Activated T-cell treated with anti-CD3 and anti-CD28 coated beads, Interleukin-2, amount 50 U/mL, for 48 hours (primary cell): ENCODE data around the gene ABHD14A.
A peak's percentile ranks its signal among the peaks of the same experiment; 100 is the strongest.

Source experiments
- DNase-seq, 2 experiments: peaks; one replicate each; pipeline ENCODE4 v3.0.0-alpha.2; 2020

Gene ABHD14A

DNA sequence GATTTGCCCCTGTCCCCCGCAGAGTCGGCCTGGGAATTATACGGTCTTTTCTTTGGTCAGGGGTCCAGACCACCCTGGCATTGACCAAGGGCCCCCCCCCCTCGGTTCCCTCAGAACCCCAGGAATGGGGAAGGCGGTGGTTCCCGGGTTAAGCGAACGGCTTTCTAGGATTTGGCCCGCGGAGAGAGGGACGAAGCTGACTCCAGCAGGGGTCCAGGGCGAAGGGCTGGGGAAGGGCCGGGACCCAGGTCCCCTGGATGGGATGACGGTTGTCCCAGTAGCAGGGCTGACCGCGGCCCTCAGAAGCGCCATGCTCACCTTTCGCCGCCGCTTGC lies 33.4 kb upstream of the ABHD14A start:
- DNase-seq = no peak

DNA sequence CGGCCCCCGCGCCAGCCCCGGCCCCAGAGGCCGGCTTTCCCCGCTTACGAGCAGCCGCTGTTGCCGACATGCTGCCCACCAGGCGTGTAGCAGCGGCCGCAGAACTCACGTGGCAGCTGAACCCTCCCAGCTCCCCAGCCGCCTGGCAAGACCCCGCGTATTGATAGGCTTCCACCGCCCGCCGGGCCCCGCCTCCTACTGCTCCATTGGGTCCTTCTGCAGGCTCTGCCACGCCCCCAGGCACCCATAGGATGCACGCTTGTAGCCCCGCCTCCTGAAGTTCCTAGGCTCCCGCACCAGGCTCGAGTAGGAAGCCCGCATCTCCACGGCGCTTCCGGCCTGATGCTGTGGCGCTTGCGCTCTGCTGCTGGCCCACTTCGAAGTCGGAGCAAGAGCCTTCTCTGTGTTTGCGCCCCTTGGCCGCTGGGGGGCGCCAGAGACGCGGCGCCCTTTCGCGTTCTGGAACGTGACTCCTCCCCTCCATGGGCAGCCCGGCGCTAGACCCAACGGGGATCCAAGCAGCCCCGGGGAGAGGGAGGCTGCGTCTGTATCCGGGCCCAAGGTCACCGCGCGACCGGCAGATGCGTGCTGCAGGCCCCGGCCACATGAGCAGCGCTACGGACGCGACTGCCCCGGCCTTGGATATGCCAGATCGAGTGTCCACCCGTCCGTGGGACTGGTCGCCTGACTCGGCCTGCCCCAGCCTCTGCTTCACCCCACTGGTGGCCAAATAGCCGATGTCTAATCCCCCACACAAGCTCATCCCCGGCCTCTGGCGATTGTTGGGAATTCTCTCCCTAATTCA lies 32.9 kb upstream of the ABHD14A start, which contains the start of the genes PARP3 and RRP9:
Gene PARP3, plus strand, starts transcription at position 566 of the 805 bp plus-strand sequence. CDS start 993 bp downstream, outside the sequence.
Gene RRP9, minus strand, starts transcription at position 107 of the 805 bp plus-strand sequence. Its CDS starts 37 bp downstream, at position 70.
- peak; percentile 99 for DNase-seq

DNA sequence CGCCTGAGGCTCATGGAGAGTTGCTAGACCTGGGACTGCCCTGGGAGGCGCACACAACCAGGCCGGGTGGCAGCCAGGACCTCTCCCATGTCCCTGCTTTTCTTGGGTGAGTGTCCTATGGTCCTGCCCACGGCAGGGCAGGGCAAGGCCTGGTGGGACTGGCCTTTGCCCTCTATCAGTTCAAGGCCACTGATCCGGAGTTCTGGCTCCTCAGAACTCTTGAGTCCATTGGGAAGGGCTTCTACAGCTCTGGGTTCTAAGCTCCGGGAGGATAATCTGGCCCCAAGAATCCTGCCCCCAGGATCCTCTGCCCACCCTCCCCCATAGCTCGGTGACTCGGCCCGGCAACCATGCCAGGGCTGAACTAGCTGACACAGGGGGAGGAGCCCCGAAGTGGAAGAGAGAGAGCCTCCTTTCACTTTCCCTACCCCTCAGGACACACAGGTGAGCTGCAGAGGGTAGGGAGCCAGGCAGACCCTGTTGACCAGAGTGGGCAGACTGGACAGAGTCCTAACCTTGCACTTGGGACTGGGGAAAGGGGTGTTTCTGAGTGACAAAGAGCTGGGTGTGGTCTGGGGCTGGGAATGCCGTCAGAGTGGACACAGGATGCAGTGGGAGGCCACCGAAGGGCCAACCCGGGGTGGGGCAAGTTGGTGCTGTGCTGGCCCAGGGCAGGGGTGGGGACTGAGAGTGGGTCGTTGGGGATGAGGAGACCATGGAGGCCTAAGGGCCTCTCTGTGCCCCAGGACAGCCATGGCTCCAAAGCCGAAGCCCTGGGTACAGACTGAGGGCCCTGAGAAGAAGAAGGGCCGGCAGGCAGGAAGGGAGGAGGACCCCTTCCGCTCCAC lies 32.0 kb upstream of the ABHD14A start:
- DNase-seq = peak; percentile 66 to 73

DNA sequence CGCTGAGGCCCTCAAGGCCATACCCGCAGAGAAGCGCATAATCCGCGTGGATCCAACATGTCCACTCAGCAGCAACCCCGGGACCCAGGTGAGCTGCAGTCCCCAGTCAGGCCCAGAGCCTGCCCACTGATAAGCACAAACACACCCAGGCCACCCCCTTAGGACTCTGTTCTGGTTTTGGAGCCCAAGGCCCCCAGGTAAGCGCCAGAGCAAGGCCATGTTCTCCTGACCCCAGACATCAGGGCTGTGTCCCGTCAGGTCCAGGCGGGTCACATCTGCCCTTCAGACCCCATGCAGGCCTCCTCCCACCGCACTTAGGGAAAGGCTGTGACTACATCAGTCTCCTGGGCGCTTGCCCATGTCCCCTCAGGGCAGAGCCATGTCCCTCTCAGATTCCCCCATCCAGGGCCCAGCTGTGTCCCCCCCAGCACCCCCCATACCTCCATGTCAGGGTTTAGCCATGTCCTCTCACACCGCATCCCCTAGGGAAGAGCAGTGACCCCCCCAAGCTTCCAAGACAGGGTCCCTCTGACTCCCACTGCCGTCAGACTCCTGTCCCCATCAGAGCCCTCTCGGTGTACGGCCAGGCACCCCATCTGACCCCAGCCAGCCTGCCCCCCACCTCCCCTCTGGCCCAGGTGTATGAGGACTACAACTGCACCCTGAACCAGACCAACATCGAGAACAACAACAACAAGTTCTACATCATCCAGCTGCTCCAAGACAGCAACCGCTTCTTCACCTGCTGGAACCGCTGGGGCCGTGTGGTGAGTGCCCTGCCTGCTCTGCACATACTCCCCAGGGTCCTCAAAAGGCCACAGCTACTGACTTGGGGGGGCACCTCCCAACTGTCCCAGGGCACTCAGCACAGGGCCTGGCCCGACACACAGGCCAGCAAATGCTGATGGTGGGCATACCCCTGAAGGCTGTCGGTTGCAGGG lies 31.1 kb upstream of the ABHD14A start:
- DNase-seq = no peak

DNA sequence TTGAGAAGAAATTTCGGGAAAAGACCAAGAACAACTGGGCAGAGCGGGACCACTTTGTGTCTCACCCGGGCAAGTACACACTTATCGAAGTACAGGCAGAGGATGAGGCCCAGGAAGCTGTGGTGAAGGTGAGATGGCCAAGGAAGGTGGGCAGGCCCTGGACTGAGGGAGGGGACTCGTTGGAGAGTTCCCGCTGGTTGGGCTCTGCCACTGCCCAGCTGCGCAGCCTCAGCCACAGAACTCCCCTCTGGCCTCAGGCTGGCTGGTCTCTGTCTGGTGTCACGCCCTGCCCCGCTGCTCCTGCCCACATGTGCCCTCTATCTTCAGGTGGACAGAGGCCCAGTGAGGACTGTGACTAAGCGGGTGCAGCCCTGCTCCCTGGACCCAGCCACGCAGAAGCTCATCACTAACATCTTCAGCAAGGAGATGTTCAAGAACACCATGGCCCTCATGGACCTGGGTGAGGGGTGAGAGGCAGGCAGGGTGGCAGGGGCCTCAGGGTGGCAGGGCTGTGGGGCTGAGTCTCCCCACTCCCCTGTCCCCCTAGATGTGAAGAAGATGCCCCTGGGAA lies 30.3 kb upstream of the ABHD14A start:
- DNase-seq = no peak

DNA sequence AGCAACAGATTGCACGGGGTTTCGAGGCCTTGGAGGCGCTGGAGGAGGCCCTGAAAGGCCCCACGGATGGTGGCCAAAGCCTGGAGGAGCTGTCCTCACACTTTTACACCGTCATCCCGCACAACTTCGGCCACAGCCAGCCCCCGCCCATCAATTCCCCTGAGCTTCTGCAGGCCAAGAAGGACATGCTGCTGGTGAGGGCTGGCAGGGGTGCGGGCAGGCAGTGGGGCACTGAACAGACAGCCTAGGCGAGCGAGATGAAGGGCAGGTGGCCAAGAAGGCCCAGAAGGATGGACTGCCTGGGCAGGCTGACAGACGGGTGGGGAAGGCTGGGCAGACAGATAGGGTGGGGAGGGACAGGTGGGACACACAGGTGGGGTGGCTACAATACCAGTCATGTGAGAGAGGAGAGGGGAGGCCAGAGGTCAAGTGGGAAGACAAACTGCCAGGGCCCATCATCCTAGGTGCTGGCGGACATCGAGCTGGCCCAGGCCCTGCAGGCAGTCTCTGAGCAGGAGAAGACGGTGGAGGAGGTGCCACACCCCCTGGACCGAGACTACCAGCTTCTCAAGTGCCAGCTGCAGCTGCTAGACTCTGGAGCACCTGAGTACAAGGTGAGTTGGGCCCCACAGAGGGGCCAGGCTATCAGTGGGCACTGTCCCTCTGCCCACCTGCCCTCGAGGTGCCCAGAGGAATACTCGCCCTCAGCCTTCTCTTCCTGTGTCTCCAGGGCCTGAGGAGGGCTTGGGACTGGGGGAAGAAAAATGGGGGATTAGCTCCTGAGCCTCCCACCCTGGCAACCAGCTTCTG lies 29.6 kb upstream of the ABHD14A start:
- DNase-seq = no peak

DNA sequence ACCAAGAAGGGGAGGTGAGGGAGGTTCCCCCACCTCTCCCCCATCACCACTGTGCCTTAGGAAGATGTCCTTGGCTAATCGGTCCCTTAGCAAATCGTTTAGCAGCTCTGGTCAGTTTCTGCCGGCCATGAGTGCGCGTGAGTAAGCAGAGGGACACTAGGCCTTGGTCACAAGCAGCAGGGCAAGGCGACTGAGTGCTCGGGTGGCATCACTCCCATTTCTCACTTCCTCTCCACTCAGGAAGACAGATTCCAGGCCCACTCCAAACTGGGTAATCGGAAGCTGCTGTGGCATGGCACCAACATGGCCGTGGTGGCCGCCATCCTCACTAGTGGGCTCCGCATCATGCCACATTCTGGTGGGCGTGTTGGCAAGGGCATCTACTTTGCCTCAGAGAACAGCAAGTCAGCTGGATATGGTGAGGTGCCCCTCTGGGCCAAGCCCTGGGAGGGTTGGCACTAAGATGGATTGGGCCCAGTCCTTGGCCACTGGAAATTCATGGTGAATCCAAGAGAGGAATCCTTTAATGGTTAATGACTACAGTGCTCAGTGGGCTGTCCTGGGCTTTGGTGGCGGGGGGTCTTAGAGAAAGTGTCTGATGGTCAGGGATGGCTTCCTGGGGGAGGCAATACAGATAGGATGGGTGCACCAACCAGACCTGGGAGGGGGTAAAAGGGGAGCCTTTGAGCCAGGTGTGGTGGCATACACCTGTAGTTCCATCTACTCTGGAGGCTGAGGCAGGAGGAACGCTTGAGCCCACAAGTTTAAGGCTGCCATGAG lies 28.7 kb upstream of the ABHD14A start:
- DNase-seq = no peak

DNA sequence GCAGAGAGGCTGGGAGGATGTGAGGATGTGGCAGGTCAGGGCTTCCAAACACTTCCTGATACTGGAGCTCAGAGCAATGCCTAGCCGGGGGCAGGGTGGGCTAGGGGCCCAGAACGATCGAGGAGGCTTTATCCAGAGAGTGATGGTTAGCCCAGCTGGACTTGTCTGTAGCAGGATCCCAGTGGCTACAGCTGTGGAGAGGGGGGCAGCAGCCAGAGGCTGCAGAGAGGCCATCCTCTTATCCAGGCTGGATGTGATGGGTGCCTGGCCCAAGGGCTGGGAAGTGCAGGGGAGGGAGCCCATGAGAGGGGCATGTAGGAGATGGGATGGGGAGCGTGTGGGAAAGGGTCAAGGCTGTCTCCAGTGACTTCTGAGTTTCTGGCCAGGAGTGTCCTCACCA lies 28.1 kb upstream of the ABHD14A start:
- DNase-seq = no peak

DNA sequence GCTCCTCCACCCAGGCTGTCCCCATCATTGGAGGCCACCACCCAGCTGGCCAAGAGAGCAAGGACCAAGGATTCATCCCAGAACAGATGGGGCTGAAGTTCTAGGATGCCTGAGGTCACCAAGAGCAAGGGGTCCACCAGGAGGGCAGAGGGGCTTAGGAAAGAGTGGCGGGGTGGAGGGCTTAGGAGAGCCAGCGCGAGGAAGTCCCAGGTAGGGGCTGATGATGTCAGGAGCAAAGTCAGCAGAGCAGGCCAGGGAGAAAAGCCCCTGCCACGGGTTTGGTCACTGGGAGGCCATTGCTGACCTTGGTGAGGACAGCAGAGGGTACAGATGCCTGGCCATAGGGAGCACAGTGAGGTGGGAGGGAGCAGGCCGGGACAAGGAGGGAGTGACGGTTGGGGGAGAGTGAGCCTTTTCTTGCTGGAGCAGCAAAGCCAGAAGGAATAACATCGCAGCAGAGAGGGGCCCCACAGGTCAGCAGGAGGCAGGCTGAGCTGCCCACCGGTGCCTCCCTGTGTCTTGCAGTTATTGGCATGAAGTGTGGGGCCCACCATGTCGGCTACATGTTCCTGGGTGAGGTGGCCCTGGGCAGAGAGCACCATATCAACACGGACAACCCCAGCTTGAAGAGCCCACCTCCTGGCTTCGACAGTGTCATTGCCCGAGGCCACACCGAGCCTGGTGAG lies 27.5 kb upstream of the ABHD14A start:
- DNase-seq = no peak

DNA sequence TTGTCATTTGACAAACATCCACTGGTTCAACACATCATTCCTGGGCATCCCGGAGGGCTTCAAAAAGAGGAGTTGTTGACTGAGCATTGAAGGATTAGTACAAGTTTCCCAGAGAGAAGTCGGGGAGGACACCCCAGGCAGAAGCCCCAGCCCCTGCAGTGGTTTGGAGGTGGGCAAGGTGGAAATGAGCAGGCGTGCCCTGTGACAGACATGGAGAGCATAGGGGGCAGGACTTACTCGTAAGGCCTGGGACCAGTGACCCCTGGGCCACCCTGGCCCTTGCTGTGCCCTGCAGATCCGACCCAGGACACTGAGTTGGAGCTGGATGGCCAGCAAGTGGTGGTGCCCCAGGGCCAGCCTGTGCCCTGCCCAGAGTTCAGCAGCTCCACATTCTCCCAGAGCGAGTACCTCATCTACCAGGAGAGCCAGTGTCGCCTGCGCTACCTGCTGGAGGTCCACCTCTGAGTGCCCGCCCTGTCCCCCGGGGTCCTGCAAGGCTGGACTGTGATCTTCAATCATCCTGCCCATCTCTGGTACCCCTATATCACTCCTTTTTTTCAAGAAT lies 26.8 kb upstream of the ABHD14A start:
- no peak for DNase-seq

DNA sequence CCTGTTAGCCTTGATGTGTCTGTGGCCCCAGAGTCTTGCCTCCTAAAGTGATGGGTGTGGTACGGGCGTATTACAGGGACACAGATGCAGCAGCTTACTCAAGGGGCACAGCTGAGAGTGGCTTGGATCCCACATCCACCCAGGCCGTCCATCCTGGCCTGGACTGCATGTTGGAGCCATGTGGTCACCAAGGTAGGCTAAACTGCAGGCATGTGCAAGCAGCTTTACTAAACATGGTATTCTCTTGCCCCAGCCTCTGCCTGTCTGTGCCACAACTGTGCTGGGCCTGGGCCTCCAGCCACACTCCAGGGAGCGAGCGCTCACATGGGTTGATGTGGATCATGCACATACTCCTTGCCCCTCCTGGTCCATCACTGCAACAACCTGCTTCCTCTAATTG lies 25.7 kb upstream of the ABHD14A start:
- DNase-seq = no peak

DNA sequence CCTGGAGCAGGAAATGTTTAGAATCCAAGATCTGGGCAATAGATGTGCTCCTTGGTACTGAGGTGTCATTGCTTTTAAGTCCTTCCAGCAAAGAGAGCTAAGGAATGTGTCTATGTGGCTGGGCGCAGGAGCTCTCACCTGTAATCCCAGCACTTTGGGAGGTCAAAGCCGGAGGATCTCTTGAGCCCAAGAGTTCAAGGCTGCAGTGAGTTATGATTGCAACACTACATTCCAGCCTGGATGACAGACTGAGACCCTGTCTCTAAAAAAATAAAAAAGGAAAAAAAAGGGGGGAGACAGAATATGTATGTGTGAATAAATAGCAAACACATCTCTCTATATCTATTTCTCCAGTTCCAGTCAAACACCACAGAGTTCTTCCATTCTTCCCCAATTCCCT lies 24.0 kb upstream of the ABHD14A start:
- DNase-seq = no peak

DNA sequence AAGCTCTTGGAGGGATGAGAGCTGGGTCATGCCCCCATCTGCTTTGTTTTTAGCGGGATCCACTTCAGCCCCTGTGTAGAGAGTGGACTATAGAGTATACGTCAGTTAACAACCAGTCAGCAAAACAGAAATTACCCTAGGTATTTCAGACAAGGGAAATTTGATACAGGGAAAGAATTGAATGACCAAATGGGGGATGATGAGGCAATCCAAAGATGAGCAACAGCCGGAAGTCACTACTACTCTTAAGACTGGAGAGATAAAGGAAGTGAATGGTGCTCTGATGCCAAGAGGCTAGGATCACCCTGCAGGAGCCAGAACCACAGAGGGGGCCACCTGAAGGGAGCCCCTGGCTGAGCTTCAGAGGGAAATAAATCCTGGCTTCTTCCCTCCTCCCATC lies 21.4 kb upstream of the ABHD14A start:
- no peak for DNase-seq

DNA sequence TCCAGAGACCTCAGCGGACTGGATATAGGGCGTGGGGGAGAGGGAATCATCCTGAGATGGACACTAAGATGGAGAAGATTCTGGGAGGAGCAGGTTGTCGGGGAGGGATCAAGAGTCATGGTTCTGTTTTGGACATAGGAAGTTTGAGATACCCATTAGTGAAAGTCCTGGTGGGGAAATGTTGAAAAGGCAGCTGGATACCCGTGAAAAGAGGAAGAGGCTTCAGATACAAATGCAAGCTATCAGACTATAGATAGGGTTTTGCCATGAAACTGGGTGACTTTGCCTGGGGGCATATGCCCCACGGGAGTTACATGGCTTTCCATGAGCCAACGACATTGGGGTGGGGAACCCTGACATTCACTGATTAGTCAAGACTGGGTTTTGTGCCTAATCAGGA lies 20.8 kb upstream of the ABHD14A start:
- no peak for DNase-seq

DNA sequence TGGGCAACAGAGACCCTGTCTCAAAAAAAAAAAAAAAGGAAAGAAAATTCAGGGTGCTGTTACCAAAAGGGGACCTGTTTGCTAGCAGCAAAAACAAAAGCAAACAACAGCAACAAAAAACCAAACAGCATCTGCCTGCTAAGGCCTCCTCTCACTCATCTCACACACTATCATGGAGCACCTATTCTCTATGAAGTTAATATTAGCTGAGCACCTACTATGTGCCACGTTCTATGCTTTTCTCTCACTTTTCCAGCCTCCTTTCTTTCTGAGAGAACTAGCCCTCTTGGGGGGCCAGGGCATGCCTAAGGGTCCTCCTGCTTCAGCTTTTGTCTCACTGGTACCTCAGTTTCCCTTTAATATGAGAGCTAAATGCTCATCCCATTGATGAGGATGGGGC lies 20.2 kb upstream of the ABHD14A start:
- no peak for DNase-seq

DNA sequence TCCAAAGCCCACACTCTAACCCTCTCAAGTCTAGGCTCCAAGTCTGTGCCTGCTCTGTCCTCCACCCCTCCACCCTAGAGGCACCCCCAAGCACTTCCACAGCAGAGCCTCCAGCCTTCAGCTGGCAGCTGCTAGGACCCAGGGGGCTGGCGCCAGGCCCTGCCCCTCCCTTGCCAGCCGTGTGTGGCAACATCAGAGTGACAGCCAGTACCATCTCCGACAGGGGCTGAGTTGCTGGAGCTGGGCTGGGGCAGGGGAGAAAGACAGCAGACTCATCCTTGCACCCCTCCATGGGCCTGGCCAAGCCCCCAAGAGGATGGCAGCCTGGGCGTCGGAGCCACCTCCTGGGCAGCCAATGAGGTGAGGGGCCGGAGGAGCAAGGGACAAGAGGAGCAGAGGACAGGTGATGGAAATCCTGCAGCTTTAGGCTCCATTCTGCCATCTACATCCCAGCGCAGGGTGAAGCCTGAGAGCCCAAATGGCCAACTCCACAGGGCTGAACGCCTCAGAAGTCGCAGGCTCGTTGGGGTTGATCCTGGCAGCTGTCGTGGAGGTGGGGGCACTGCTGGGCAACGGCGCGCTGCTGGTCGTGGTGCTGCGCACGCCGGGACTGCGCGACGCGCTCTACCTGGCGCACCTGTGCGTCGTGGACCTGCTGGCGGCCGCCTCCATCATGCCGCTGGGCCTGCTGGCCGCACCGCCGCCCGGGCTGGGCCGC lies 19.5 kb upstream of the ABHD14A start, which contains the start of gene GPR62:
Gene GPR62, plus strand, starts transcription at position 207 of the 718 bp plus-strand sequence. Its CDS starts 272 bp downstream, at position 479.
- no peak for DNase-seq

DNA sequence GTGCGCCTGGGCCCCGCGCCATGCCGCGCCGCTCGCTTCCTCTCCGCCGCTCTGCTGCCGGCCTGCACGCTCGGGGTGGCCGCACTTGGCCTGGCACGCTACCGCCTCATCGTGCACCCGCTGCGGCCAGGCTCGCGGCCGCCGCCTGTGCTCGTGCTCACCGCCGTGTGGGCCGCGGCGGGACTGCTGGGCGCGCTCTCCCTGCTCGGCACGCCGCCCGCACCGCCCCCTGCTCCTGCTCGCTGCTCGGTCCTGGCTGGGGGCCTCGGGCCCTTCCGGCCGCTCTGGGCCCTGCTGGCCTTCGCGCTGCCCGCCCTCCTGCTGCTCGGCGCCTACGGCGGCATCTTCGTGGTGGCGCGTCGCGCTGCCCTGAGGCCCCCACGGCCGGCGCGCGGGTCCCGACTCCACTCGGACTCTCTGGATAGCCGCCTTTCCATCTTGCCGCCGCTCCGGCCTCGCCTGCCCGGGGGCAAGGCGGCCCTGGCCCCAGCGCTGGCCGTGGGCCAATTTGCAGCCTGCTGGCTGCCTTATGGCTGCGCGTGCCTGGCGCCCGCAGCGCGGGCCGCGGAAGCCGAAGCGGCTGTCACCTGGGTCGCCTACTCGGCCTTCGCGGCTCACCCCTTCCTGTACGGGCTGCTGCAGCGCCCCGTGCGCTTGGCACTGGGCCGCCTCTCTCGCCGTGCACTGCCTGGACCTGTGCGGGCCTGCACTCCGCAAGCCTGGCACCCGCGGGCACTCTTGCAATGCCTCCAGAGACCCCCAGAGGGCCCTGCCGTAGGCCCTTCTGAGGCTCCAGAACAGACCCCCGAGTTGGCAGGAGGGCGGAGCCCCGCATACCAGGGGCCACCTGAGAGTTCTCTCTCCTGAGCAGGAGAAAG lies 18.7 kb upstream of the ABHD14A start:
- DNase-seq = peak; percentile 61 to 66
